ENCODE data around the gene ELAVL2. TPM values are rescaled to one million over a fixed set of nuclear protein-coding genes. Genes with fewer than 3 reads are reported as not detected.

ELAVL2 gene
- total RNA-seq, 1 experiment from 2014 or later = 0.18 TPM

DNA sequence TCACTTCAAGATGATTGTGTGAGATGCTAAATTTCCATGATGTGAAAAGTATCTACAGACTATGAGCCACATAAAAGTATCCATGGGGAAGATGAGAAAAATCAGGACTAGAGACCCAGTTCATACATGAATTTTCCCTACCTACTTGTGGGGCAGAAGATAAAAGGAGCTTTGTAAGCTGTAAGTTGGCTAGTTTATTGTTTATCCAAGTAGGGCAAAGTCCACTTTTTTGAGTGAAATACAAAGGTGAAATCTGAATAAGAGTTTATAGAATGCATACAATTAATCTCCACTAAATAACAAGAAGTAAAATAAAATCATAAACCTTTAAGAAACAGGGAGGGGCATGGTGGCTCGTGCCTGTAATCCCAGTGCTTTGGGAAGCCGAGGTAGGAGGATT is 160.4 kb downstream of the ELAVL2 start:
- BruUV-seq (replicated peaks) = no TSS peak
- no peaks in the 10 kb centered on the region for H3K4me1 ChIP-seq
- H3K27me3 ChIP-seq (replicated peaks; ENCODE audit: control insufficient read depth, insufficient read depth, low read length) = no peaks in the 10 kb centered on the region
- no peaks in the 10 kb centered on the region for H3K27me3 Mint-ChIP-seq (ENCODE audit: insufficient read depth, unreplicated experiment)
- no peak overlapping the region for H3K4me3 ChIP-seq (ENCODE audit: low read depth, low read length)
- H3K36me3 Mint-ChIP-seq (ENCODE audit: insufficient read depth, unreplicated experiment) = no peaks in the 10 kb centered on the region
- H3K4me3 Mint-ChIP-seq (ENCODE audit: unreplicated experiment) = no peak overlapping the region
- no peaks in the 10 kb centered on the region for H3K4me1 Mint-ChIP-seq (ENCODE audit: low read depth, unreplicated experiment)
- intact Hi-C loops (cut with micrococcal nuclease; ENCODE audit: unreplicated experiment) = no loop called here
- CTCF ChIA-PET = no interaction called here
- TF ChIP-seq, protein P1, sequence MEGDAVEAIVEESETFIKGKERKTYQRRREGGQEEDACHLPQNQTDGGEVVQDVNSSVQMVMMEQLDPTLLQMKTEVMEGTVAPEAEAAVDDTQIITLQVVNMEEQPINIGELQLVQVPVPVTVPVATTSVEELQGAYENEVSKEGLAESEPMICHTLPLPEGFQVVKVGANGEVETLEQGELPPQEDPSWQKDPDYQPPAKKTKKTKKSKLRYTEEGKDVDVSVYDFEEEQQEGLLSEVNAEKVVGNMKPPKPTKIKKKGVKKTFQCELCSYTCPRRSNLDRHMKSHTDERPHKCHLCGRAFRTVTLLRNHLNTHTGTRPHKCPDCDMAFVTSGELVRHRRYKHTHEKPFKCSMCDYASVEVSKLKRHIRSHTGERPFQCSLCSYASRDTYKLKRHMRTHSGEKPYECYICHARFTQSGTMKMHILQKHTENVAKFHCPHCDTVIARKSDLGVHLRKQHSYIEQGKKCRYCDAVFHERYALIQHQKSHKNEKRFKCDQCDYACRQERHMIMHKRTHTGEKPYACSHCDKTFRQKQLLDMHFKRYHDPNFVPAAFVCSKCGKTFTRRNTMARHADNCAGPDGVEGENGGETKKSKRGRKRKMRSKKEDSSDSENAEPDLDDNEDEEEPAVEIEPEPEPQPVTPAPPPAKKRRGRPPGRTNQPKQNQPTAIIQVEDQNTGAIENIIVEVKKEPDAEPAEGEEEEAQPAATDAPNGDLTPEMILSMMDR (IDR thresholded peaks at IDR 0.05; ENCODE audit: insufficient read depth in 1 of 2, low read depth in 1 of 2, low read length in 1 of 2, severe bottlenecking in 1 of 2, unreplicated experiment in 1 of 2) = no peak
- DNase-seq = no peak
- H3K9me3 Mint-ChIP-seq (ENCODE audit: unreplicated experiment) = peaks cover 14% of the 10 kb centered on the region
- no peaks in the 10 kb centered on the region for H3K9me3 ChIP-seq
- POLR2A ChIA-PET = no interaction called here
- H3K36me3 ChIP-seq (ENCODE audit: control insufficient read depth, insufficient read depth, low read length) = no peaks in the 10 kb centered on the region
- no peak overlapping the region for H3K27ac Mint-ChIP-seq (ENCODE audit: unreplicated experiment)

DNA sequence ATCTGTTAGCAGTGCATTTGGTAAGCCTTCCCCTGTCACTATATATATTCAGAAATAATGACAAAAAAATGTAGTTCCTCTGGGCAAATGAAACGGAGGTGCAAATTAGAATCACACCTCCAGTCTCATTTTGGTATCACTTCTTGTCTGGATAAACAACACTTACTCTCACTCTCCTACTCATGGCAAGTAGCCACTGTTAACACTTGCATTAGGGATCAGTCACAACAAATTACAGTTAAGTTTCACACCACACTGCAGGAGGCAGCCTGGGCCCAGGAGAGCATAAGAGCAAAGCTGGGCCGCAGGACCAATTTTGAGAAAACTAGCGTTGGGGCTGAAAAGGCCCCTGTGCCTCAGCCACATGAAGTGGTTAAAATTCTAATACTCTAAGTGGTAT is 161.0 kb downstream of the ELAVL2 start:
- Histone ChIP-seq H3K4me1 (no peaks in the 10 kb centered on the region), H3K9me3 (no peaks in the 10 kb centered on the region), H3K36me3 (ENCODE audit: control insufficient read depth, insufficient read depth, low read length) (no peaks in the 10 kb centered on the region), H3K27me3 (replicated peaks; ENCODE audit: control insufficient read depth, insufficient read depth, low read length) (no peaks in the 10 kb centered on the region), H3K4me3 (ENCODE audit: low read depth, low read length) (no peak overlapping the region)
- TF ChIP-seq, protein P1 (IDR thresholded peaks at IDR 0.05; ENCODE audit: insufficient read depth in 1 of 2, low read depth in 1 of 2, low read length in 1 of 2, severe bottlenecking in 1 of 2, unreplicated experiment in 1 of 2) = no peak
- intact Hi-C loops (cut with micrococcal nuclease; ENCODE audit: unreplicated experiment) = no loop called here
- Mint-ChIP-seq H3K27ac (ENCODE audit: unreplicated experiment) (no peak overlapping the region), H3K9me3 (ENCODE audit: unreplicated experiment) (peaks cover 14% of the 10 kb centered on the region), H3K36me3 (ENCODE audit: insufficient read depth, unreplicated experiment) (no peaks in the 10 kb centered on the region), H3K4me3 (ENCODE audit: unreplicated experiment) (no peak overlapping the region), H3K4me1 (ENCODE audit: low read depth, unreplicated experiment) (no peaks in the 10 kb centered on the region), H3K27me3 (ENCODE audit: insufficient read depth, unreplicated experiment) (no peaks in the 10 kb centered on the region)
- DNase-seq = no peak
- ChIA-PET POLR2A (no interaction called here), CTCF (no interaction called here)
- no TSS peak for BruUV-seq (replicated peaks)

DNA sequence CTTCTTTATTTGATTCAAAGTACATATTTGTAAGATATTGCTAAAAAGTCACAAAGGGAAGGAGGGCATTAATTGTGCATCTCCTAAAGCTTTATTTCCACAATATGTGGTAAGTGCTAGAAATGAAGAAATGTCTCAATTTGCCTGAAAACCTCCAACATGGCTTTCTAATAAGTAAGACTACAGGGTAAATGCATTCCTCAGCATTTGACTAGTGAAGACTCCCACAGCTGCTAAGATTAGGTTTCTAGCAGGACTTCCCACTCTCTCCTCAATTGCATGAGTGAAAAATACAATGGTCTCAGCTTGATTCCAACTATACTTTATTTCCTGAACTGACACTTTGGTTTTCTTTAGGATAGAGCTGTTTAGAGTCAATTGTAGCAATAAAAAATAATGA is 162.1 kb downstream of the ELAVL2 start:
- intact Hi-C loops (cut with micrococcal nuclease; ENCODE audit: unreplicated experiment) = no loop called here
- H3K36me3 Mint-ChIP-seq (ENCODE audit: insufficient read depth, unreplicated experiment) = no peaks in the 10 kb centered on the region
- POLR2A ChIA-PET = no interaction called here

More for the DNA sequence above, 162.1 kb downstream of the ELAVL2 start:
- peaks cover 14% of the 10 kb centered on the region for H3K9me3 Mint-ChIP-seq (ENCODE audit: unreplicated experiment)
- CTCF ChIA-PET = no interaction called here
- no peak overlapping the region for H3K4me3 Mint-ChIP-seq (ENCODE audit: unreplicated experiment)
- H3K27me3 Mint-ChIP-seq (ENCODE audit: insufficient read depth, unreplicated experiment) = no peaks in the 10 kb centered on the region
- H3K4me1 Mint-ChIP-seq (ENCODE audit: low read depth, unreplicated experiment) = no peaks in the 10 kb centered on the region
- TF ChIP-seq, protein P1 (IDR thresholded peaks at IDR 0.05; ENCODE audit: insufficient read depth in 1 of 2, low read depth in 1 of 2, low read length in 1 of 2, severe bottlenecking in 1 of 2, unreplicated experiment in 1 of 2) = no peak
- H3K27ac Mint-ChIP-seq (ENCODE audit: unreplicated experiment) = no peak overlapping the region
- BruUV-seq (replicated peaks) = no TSS peak
- H3K27me3 ChIP-seq (replicated peaks; ENCODE audit: control insufficient read depth, insufficient read depth, low read length) = no peaks in the 10 kb centered on the region
- H3K4me3 ChIP-seq (ENCODE audit: low read depth, low read length) = no peak overlapping the region
- DNase-seq = no peak
- H3K4me1 ChIP-seq = no peaks in the 10 kb centered on the region
- no peaks in the 10 kb centered on the region for H3K9me3 ChIP-seq
- H3K36me3 ChIP-seq (ENCODE audit: control insufficient read depth, insufficient read depth, low read length) = no peaks in the 10 kb centered on the region

Data from Caco-2 (cell line).